Urothelium cell line (cell line): Measurements from ENCODE around the gene WT1.

Source experiments
- DNase-seq: peaks from one replicate; pipeline ENCODE4 v3.0.0; 2011; ENCODE audit warnings: low spot score, mixed read lengths
- FAIRE-seq: peaks from 2 replicates; lab custom pipeline; 2011; peaks lifted over from hg19 to GRCh38; lab: Jason Lieb, UNC

Gene WT1

DNA sequence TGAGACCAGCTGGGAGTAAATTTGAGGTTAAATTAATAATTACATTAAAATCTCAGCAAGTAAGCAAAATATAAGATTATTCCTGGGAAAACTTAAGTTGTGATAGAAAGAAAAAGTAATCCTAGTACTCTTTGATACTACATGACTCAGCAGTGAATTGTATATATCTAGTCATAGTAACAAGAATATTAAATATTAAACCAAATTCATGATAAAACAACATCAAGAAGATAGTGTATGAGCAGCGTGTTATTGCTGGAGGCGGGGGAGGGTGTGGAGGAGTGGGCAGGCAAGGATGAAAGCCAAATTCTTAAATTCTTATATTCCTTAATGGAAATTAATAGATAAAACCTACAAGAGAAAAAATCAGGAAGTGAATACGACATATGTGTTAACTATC lies 95.2 kb downstream of the WT1 start:
- no peak for FAIRE-seq
- DNase-seq: no peak
